HepG2 (cell line): Measurements from ENCODE around the gene C20orf202. TPM values are rescaled to one million over a fixed set of nuclear protein-coding genes. Genes with fewer than 3 reads are reported as not detected.

ENCODE experiments used
- AHR ChIP-seq: IDR thresholded peaks from 2 replicates; pipeline ENCODE4 v1.6.1; 2018; ENCODE audit warnings: missing genetic modification reagents, missing compliant biosample characterization
- HNRNPL ChIP-seq: fragments of 200-400 bp; formaldehyde crosslinking; IDR thresholded peaks from 2 replicates; pipeline ENCODE4 v1.6.1; 2017; ENCODE audit warnings: mild to moderate bottlenecking, low read depth, low read length
- MIER2 ChIP-seq: IDR thresholded peaks from 2 replicates; pipeline ENCODE4 v1.6.1; 2016; ENCODE audit warnings: missing biosample characterization, missing genetic modification reagents
- MIER3 ChIP-seq: IDR thresholded peaks from 2 replicates; pipeline ENCODE4 v1.6.1; 2016; ENCODE audit warnings: missing compliant biosample characterization, borderline replicate concordance
- MLX ChIP-seq: IDR thresholded peaks from 2 replicates; pipeline ENCODE4 v1.6.1; 2016
- POLR2AphosphoS5 ChIP-seq: IDR thresholded peaks from 2 replicates; pipeline ENCODE4 v1.6.1; 2012; ENCODE audit warnings: low read depth, low read length
- PPARG ChIP-seq: conservative IDR thresholded peaks from 2 replicates; pipeline ENCODE4 v1.6.1; 2016; ENCODE audit warnings: missing biosample characterization, missing genetic modification reagents
- RCOR2 ChIP-seq: IDR thresholded peaks from 2 replicates; pipeline ENCODE4 v1.6.1; 2016; ENCODE audit warnings: missing biosample characterization, missing genetic modification reagents
- REST ChIP-seq, 2 experiments: IDR thresholded peaks; 2 replicates each; pipeline ENCODE4 v1.6.1; 2011 to 2012; ENCODE audit warnings: low read length in 2 of 2, borderline replicate concordance in 1 of 2, low read depth in 1 of 2, mild to moderate bottlenecking in 1 of 2, moderate library complexity in 1 of 2
- SETDB1 ChIP-seq: sonication (generic); formaldehyde crosslinking; IDR thresholded peaks from 2 replicates; pipeline ENCODE4 v1.5.1; 2020; ENCODE audit warnings: missing genetic modification reagents, mild to moderate bottlenecking, borderline replicate concordance
- SMARCE1 ChIP-seq: fragments of 450-650 bp; IDR thresholded peaks from 2 replicates; pipeline ENCODE4 v1.6.1; 2017; ENCODE audit warnings: borderline replicate concordance
- TEAD2 ChIP-seq: sonication (generic); formaldehyde crosslinking; IDR thresholded peaks from 2 replicates; pipeline ENCODE4 v1.9.0; 2021; ENCODE audit warnings: missing genetic modification reagents
- ZBTB10 ChIP-seq: sonication (generic); formaldehyde crosslinking; IDR thresholded peaks from 2 replicates; pipeline ENCODE4 v1.4.0; 2020; ENCODE audit warnings: missing genetic modification reagents, borderline replicate concordance
- ZNF101 ChIP-seq: sonication (generic); formaldehyde crosslinking; IDR thresholded peaks from 2 replicates; pipeline ENCODE4 v1.4.0; 2020; ENCODE audit warnings: mild to moderate bottlenecking, low read depth, missing genetic modification reagents, borderline replicate concordance
- ZNF468 ChIP-seq: sonication (generic); formaldehyde crosslinking; IDR thresholded peaks from 2 replicates; pipeline ENCODE4 v1.8.0; 2022; ENCODE audit warnings: mild to moderate bottlenecking, moderate library complexity, missing genetic modification reagents
- ZNF530 ChIP-seq: sonication (generic); formaldehyde crosslinking; IDR thresholded peaks from 2 replicates; pipeline ENCODE4 v1.5.0; 2020; ENCODE audit warnings: low read depth, mild to moderate bottlenecking, missing genetic modification reagents
- ZNF547 ChIP-seq: sonication (generic); formaldehyde crosslinking; IDR thresholded peaks from 2 replicates; pipeline ENCODE4 v1.5.1; 2020; ENCODE audit warnings: mild to moderate bottlenecking, missing genetic modification reagents
- ZNF567 ChIP-seq: sonication (generic); formaldehyde crosslinking; IDR thresholded peaks from 2 replicates; pipeline ENCODE4 v1.8.1; 2023; ENCODE audit warnings: mild to moderate bottlenecking, missing genetic modification reagents, borderline replicate concordance
- ZNF770 ChIP-seq: sonication (generic); formaldehyde crosslinking; IDR thresholded peaks from 2 replicates; pipeline ENCODE4 v1.5.0; 2020; ENCODE audit warnings: mild to moderate bottlenecking, missing genetic modification reagents
- ZSCAN5A ChIP-seq: sonication (generic); formaldehyde crosslinking; IDR thresholded peaks from 2 replicates; pipeline ENCODE4 v1.8.0; 2022; ENCODE audit warnings: mild to moderate bottlenecking, missing genetic modification reagents, borderline replicate concordance
- polyA plus RNA-seq, 8 experiments: library from polyadenylated mRNA; depleted of rRNA in 3 of 8; stranded (reverse) in 7 of 8; unstranded in 1 of 8; fragments of >200 nt; fragmentation: Illumina TruSeq in 4 of 8; extraction: Trizol in 4 of 8; gene quantifications; 2 replicates each; pipeline versions ENCODE4 v1.2.1 to v1.2.3, GENCODE V29; 2011 to 2016; ENCODE audit warnings: low read depth in 4 of 8, missing spikeins in 1 of 8, mixed read lengths in 1 of 8; ENCODE audit not compliant: insufficient read depth in 1 of 8
- total RNA-seq, 5 experiments: library from RNA; depleted of rRNA; stranded (reverse); fragments of >200 nt; fragmentation: Illumina TruSeq; extraction: Trizol; gene quantifications; 2 replicates each; pipeline ENCODE4 v1.2.3, GENCODE V29; 2016; ENCODE audit warnings: low read depth in 1 of 5

C20orf202 gene
- total and polyA plus RNA-seq, 2 of the 13 experiments (the other 11 are each of a cell fraction or from before 2014, with no cell fraction given) = 0.20 to 1.2 TPM

GRCh38 chr20:1186367-1186991 lies 16.8 kb upstream of the C20orf202 start (continued):
- TF ChIP-seq MIER2 (CRISPR knock-in tag) = no peak
- 0 out of 2 replicates have a peak, but pooled peaks have one; percentile 18 for TF ChIP-seq ZNF547
- no peak for TF ChIP-seq PPARG (CRISPR knock-in tag)
- 0 out of 2 replicates have a peak, but pooled peaks have one; percentile 83 for TF ChIP-seq ZNF468 (CRISPR knock-in tag)
- no peak for TF ChIP-seq TEAD2 (CRISPR knock-in tag)
- no peak for TF ChIP-seq ZNF770 (CRISPR knock-in tag)
- TF ChIP-seq ZNF567 (CRISPR knock-in tag) = no peak
- TF ChIP-seq SMARCE1 = no peak
- no peak for TF ChIP-seq SETDB1
- no peak for TF ChIP-seq ZNF530 (CRISPR knock-in tag)
- TF ChIP-seq MIER3 (CRISPR knock-in tag) = no peak
- no peak for TF ChIP-seq ZSCAN5A (CRISPR knock-in tag)
- no peak for TF ChIP-seq ZBTB10 (CRISPR knock-in tag)
- TF ChIP-seq REST (IDR thresholded peaks at IDR 0.05; ENCODE audit: borderline replicate concordance in 1 of 2, low read depth in 1 of 2, low read length in 2 of 2) = no peak
- no peak for TF ChIP-seq MLX (CRISPR knock-in tag)
- no peak for TF ChIP-seq RCOR2 (CRISPR knock-in tag)
- no peak for TF ChIP-seq ZNF101 (CRISPR knock-in tag)
- TF ChIP-seq HNRNPL = 0 out of 2 replicates have a peak, but pooled peaks have one; percentile 49
- peak; percentile 75; the same call in 1 of the 2 replicates for TF ChIP-seq AHR (CRISPR knock-in tag)
- no peak for TF ChIP-seq POLR2AphosphoS5
